GM12878 (cell line): Measurements from ENCODE around the gene DOLPP1. TPM values are rescaled to one million over a fixed set of nuclear protein-coding genes. Genes with fewer than 3 reads are reported as not detected.

Source experiments
- ATAC-seq: fragments of 200-7000 bp; cut with Tn5 transposase; 3 replicates; pipeline ENCODE4 v1.9.1; 2020; ENCODE audit warnings: mild to moderate bottlenecking, moderate library complexity
- BruUV-seq: library from RNA; stranded (reverse); fragments of 400-500 nt; replicated peaks from 2 replicates; lab custom pipeline; 2021; lab: Mats Ljungman, UMichigan
- CTCF ChIA-PET: fragments of 300-600 bp; sonication (Branson Sonifier 250); formaldehyde crosslinking; extraction: SDS; loops from one replicate; lab custom pipeline; 2021; ENCODE audit warnings: inconsistent platforms; lab: Yijun Ruan, JAX
- POLR2A ChIA-PET: fragments of 350-600 bp; formaldehyde crosslinking; extraction: SDS; loops from one replicate; lab custom pipeline; 2021; ENCODE audit warnings: inconsistent platforms; lab: Charles Lee
- RAD21 ChIA-PET: fragments of 300-600 bp; sonication (Branson Sonifier 250); formaldehyde crosslinking; loops from one replicate; lab custom pipeline; 2023; ENCODE audit warnings: antibody characterized with exemption; ENCODE audit not compliant: unreplicated experiment; lab: Charles Lee
- SMC1A ChIA-PET: fragments of 300-600 bp; sonication (Branson Sonifier 250); formaldehyde crosslinking; loops from one replicate; lab custom pipeline; 2023; ENCODE audit not compliant: unreplicated experiment, uncharacterized antibody; lab: Charles Lee
- DNase-seq: peaks from one replicate; pipeline ENCODE4 v3.0.0-alpha.2; 2011; ENCODE audit warnings: low read depth, low spot score
- FAIRE-seq: peaks from 3 replicates; lab custom pipeline; 2011; peaks lifted over from hg19 to GRCh38; lab: Jason Lieb, UNC
- H2AFZ ChIP-seq: 2 replicates; pipeline ENCODE4 v1.6.0; 2011; ENCODE audit warnings: low read depth, low read length, control low read depth; ENCODE audit not compliant: control insufficient read depth
- H3K27ac ChIP-seq: 2 replicates; pipeline ENCODE4 v1.5.1; 2011; ENCODE audit warnings: control low read depth; ENCODE audit not compliant: control insufficient read depth, insufficient read depth
- H3K27me3 ChIP-seq, 2 experiments: replicated peaks in 1 of 2; 2 replicates each; pipeline versions ENCODE4 v1.6.0 to v1.6.1; 2011; ENCODE audit warnings: low read length in 1 of 2; ENCODE audit not compliant: control insufficient read depth in 2 of 2, insufficient read depth in 2 of 2
- H3K36me3 ChIP-seq, 2 experiments: 2 replicates each; pipeline ENCODE4 v1.5.1; 2011; ENCODE audit warnings: low read length in 1 of 2; ENCODE audit not compliant: control insufficient read depth in 2 of 2, insufficient read depth in 2 of 2
- H3K4me1 ChIP-seq: 2 replicates; pipeline ENCODE4 v1.6.1; 2011; ENCODE audit warnings: mild to moderate bottlenecking, low read length, moderate library complexity, mixed read lengths; ENCODE audit not compliant: control insufficient read depth, insufficient read depth
- H3K4me2 ChIP-seq: 2 replicates; pipeline ENCODE4 v1.6.0; 2011; ENCODE audit warnings: control low read depth; ENCODE audit not compliant: control insufficient read depth, insufficient read depth
- H3K4me3 ChIP-seq: fragments of 200-600 bp; sonication (generic); 2 replicates; pipeline ENCODE4 v1.5.1; 2016
- H3K79me2 ChIP-seq: 2 replicates; pipeline ENCODE4 v1.6.0; 2011; ENCODE audit warnings: low read length; ENCODE audit not compliant: control insufficient read depth, insufficient read depth
- H3K9ac ChIP-seq: 2 replicates; pipeline ENCODE4 v1.8.0; 2011; ENCODE audit warnings: low read length, control low read depth, mixed read lengths; ENCODE audit not compliant: control insufficient read depth, insufficient read depth
- H3K9me3 ChIP-seq: replicated peaks from 3 replicates; pipeline ENCODE4 v1.5.1; 2011; ENCODE audit warnings: mild to moderate bottlenecking, low read length; ENCODE audit not compliant: control insufficient read depth, insufficient read depth
- H4K20me1 ChIP-seq: 2 replicates; pipeline ENCODE4 v1.6.0; 2011; ENCODE audit not compliant: control insufficient read depth, insufficient read depth
- BCL3 ChIP-seq: IDR thresholded peaks from 2 replicates; pipeline ENCODE4 v1.6.1; 2011; ENCODE audit warnings: borderline replicate concordance, low read depth, mild to moderate bottlenecking, moderate library complexity, low read length; ENCODE audit not compliant: insufficient read depth, poor library complexity, severe bottlenecking
- CBX5 ChIP-seq: sonication (generic); IDR thresholded peaks from 2 replicates; pipeline ENCODE4 v1.6.1; 2016; ENCODE audit warnings: low read depth, moderate library complexity, mild to moderate bottlenecking, inconsistent platforms
- KDM1A ChIP-seq: fragments of 200-600 bp; sonication (generic); IDR thresholded peaks from 2 replicates; pipeline ENCODE4 v1.6.1; 2016; ENCODE audit warnings: borderline replicate concordance
- RAD51 ChIP-seq: fragments of 450-650 bp; IDR thresholded peaks from 2 replicates; pipeline ENCODE4 v1.6.1; 2016; ENCODE audit warnings: moderate library complexity, mild to moderate bottlenecking, inconsistent platforms
- RBBP5 ChIP-seq: fragments of 200-600 bp; sonication (generic); conservative IDR thresholded peaks from 2 replicates; pipeline ENCODE4 v1.6.1; 2016
- RCOR1 ChIP-seq: conservative IDR thresholded peaks from 2 replicates; pipeline ENCODE4 v1.6.1; 2012; ENCODE audit warnings: low read depth, low read length, improper control_type of control experiment
- RELA ChIP-seq: fragments of 450-650 bp; IDR thresholded peaks from 2 replicates; pipeline ENCODE4 v1.8.0; 2014; ENCODE audit warnings: borderline replicate concordance; ENCODE audit not compliant: partially characterized antibody
- WRNIP1 ChIP-seq: IDR thresholded peaks from 2 replicates; pipeline ENCODE4 v1.6.1; 2011; ENCODE audit warnings: low read depth, low read length, improper control_type of control experiment, borderline replicate concordance
- YY1 ChIP-seq: IDR thresholded peaks from 2 replicates; pipeline ENCODE4 v1.6.1; 2011; ENCODE audit warnings: low read depth, mild to moderate bottlenecking, low read length
- ZBTB11 ChIP-seq: fragments of 450-650 bp; formaldehyde crosslinking; IDR thresholded peaks from 2 replicates; pipeline ENCODE4 v1.5.0; 2022; ENCODE audit warnings: mild to moderate bottlenecking, missing genetic modification characterization
- WGBS: methylation state at CpG from one replicate; pipeline ENCODE4 v1.1.6; 2016; ENCODE audit warnings: low lambda C conversion rate; ENCODE audit not compliant: insufficient replicate concordance, insufficient coverage; ENCODE audit errors: missing lambda C conversion rate; 5-methylcytosine and 5-hydroxymethylcytosine counted together
- in situ Hi-C: fragments of 300-500 bp; cut with MboI; formaldehyde crosslinking; loops from 9 replicates; pipeline ENCODE4 v1.14.3; 2018; ENCODE audit warnings: mixed read lengths
- intact Hi-C: fragments of 100-400 bp; cut with micrococcal nuclease; formaldehyde crosslinking; loops from one replicate; pipeline ENCODE4 v1.14.2; 2022; ENCODE audit not compliant: unreplicated experiment
- polyA plus RNA-seq, 11 experiments: library from polyadenylated mRNA; depleted of rRNA in 4 of 11; unstranded in 6 of 11; stranded (reverse) in 5 of 11; fragments of >200 nt; fragmentation: Nextera tagmentation in 4 of 11; fragmentation: Illumina TruSeq in 1 of 11; extraction: Ambion mirVana in 4 of 11; extraction: Trizol in 1 of 11; gene quantifications; 1 replicate in 1 of 11; 2 replicates in 10 of 11; pipeline versions ENCODE4 v1.2.1 to v1.2.3, GENCODE V29; 2011 to 2016; ENCODE audit warnings: inconsistent platforms in 2 of 11, missing spikeins in 2 of 11, low read depth in 1 of 11
- total RNA-seq, 4 experiments: library from RNA; depleted of rRNA in 3 of 4; stranded (reverse); fragments of >200 nt in 3 of 4; fragmentation: Illumina TruSeq in 1 of 4; extraction: Trizol in 1 of 4; gene quantifications; 2 replicates each; pipeline versions ENCODE4 v1.2.1 to v1.2.3, GENCODE V29; 2013 to 2021

DOLPP1 gene
- total and polyA plus RNA-seq, 10 of the 15 experiments (the other 5 are each of a cell fraction or from before 2014, with no cell fraction given) = 0.76 to 19.9 (median 13.4) TPM

- no peaks in the 10 kb centered on the region for H3K27me3 ChIP-seq
- H3K9me3 ChIP-seq = no peaks in the 10 kb centered on the region
- SMC1A ChIA-PET = no interaction called here
- H3K4me3 ChIP-seq = no peak overlapping the region
- no peaks in the 10 kb centered on the region for H3K4me1 ChIP-seq
- RAD21 ChIA-PET = no interaction called here
- DNase-seq (no peak), FAIRE-seq (no peak), ATAC-seq (no peak)
- no TSS peak for BruUV-seq
- no peak overlapping the region for H3K9ac ChIP-seq
- WGBS = 71% methylated on average over 7 of the region's 7 CpGs
- H3K27ac ChIP-seq = no peak overlapping the region
- no peaks in the 10 kb centered on the region for H4K20me1 ChIP-seq
- TF ChIP-seq WRNIP1 (no peak), YY1 (no peak), BCL3 (no peak), RBBP5 (no peak), RELA (no peak), RCOR1 (no peak), KDM1A (no peak), ZBTB11 (no peak), RAD51 (no peak), CBX5 (no peak)
- in situ Hi-C loops = no loop called here
- no peaks in the 10 kb centered on the region for H3K79me2 ChIP-seq
- POLR2A ChIA-PET = no interaction called here
- CTCF ChIA-PET = no interaction called here
- H3K36me3 ChIP-seq = no peaks in the 10 kb centered on the region
- H3K4me2 ChIP-seq = no peak overlapping the region
- intact Hi-C loops = no loop called here
- no peak overlapping the region for H2AFZ ChIP-seq
Observed at GRCh38 chr9:129101279-129101678, 20.4 kb downstream of the DOLPP1 start.
